Endothelial cell of umbilical vein (primary cell): ENCODE results near the gene MAPKBP1. TPM values are rescaled to one million over a fixed set of nuclear protein-coding genes. Genes with fewer than 3 reads are reported as not detected.

Source experiments
- BruUV-seq: library from RNA; stranded (reverse); fragments of 400-500 nt; replicated peaks from 2 replicates; lab custom pipeline; 2021; lab: Mats Ljungman, UMichigan
- CTCF ChIA-PET: fragments of 300-600, 350-600 bp; sonication (Branson Sonifier 250); formaldehyde crosslinking; loops from one replicate; lab custom pipeline; 2021; ENCODE audit warnings: antibody characterized with exemption, inconsistent platforms; lab: Charles Lee
- POLR2A ChIA-PET: fragments of 300-600, 350-600 bp; sonication (Branson Sonifier 250); formaldehyde crosslinking; loops from one replicate; lab custom pipeline; 2021; ENCODE audit warnings: antibody characterized with exemption, inconsistent platforms; lab: Charles Lee
- DNase-seq: peaks from one replicate; pipeline ENCODE4 v3.0.0-alpha.2; 2011; ENCODE audit warnings: low read depth, low spot score
- FAIRE-seq: peaks from 2 replicates; lab custom pipeline; 2011; peaks lifted over from hg19 to GRCh38; lab: Jason Lieb, UNC
- H2AFZ ChIP-seq: 2 replicates; pipeline ENCODE4 v1.6.0; 2012; ENCODE audit warnings: low read depth, low read length, control low read depth, inconsistent platforms
- H3K27ac ChIP-seq: 2 replicates; pipeline ENCODE4 v1.5.1; 2011; ENCODE audit warnings: low read depth, mild to moderate bottlenecking, control low read depth, low read length, moderate library complexity; ENCODE audit not compliant: insufficient read depth
- H3K27me3 ChIP-seq, 2 experiments: 2 replicates each; pipeline versions ENCODE4 v1.6.0 to v1.6.1; 2011; ENCODE audit warnings: low read length in 2 of 2, mixed read lengths in 1 of 2; ENCODE audit not compliant: control insufficient read depth in 2 of 2, insufficient read depth in 2 of 2
- H3K36me3 ChIP-seq, 2 experiments: 2 replicates in 1 of 2; 3 replicates in 1 of 2; pipeline ENCODE4 v1.5.1; 2011; ENCODE audit warnings: low read length in 2 of 2, mild to moderate bottlenecking in 1 of 2, moderate library complexity in 1 of 2; ENCODE audit not compliant: control insufficient read depth in 2 of 2, insufficient read depth in 2 of 2; ENCODE audit errors: extremely low read depth in 1 of 2
- H3K4me1 ChIP-seq: 3 replicates; pipeline ENCODE4 v1.5.1; 2011; ENCODE audit warnings: mild to moderate bottlenecking, low read length; ENCODE audit not compliant: control insufficient read depth, insufficient read depth; ENCODE audit errors: extremely low read depth
- H3K4me2 ChIP-seq: 2 replicates; pipeline ENCODE4 v1.6.1; 2011; ENCODE audit warnings: low read length, control low read depth, mixed read lengths; ENCODE audit not compliant: insufficient read depth
- H3K4me3 ChIP-seq, 3 experiments: fragments of 200-600 bp in 1 of 3; sonication (generic), shearing (Covaris generic) in 1 of 3; replicated peaks in 1 of 3; 2 replicates each; pipeline ENCODE4 v1.5.1; 2011 to 2016; ENCODE audit warnings: control low read depth in 3 of 3, low read length in 3 of 3, mild to moderate bottlenecking in 2 of 3, inconsistent platforms in 1 of 3, low read depth in 1 of 3, moderate library complexity in 1 of 3; ENCODE audit not compliant: insufficient read depth in 1 of 3
- H3K79me2 ChIP-seq: 2 replicates; pipeline ENCODE4 v1.6.0; 2012; ENCODE audit warnings: low read length, inconsistent platforms; ENCODE audit not compliant: control insufficient read depth, insufficient read depth
- H3K9ac ChIP-seq: replicated peaks from 2 replicates; pipeline ENCODE3; 2011; ENCODE audit warnings: low read length, control low read depth; ENCODE audit not compliant: insufficient read depth; ENCODE audit errors: extremely low read depth
- H3K9me1 ChIP-seq: replicated peaks from 3 replicates; pipeline ENCODE4 v1.6.0; 2011; ENCODE audit warnings: mild to moderate bottlenecking, low read length; ENCODE audit not compliant: control insufficient read depth, insufficient read depth; ENCODE audit errors: extremely low read depth
- H3K9me3 ChIP-seq: replicated peaks from 2 replicates; pipeline ENCODE4 v1.5.1; 2012; ENCODE audit warnings: low read length, inconsistent platforms; ENCODE audit not compliant: control insufficient read depth, insufficient read depth
- H4K20me1 ChIP-seq: replicated peaks from 2 replicates; pipeline ENCODE3; 2011; ENCODE audit warnings: mild to moderate bottlenecking, low read length; ENCODE audit not compliant: control insufficient read depth, insufficient read depth; ENCODE audit errors: extremely low read depth
- CTCF ChIP-seq, 2 donors: IDR thresholded peaks; 1 replicate in 1 of 2; 2 replicates in 1 of 2; pipeline ENCODE4 v1.5.1; 2011; ENCODE audit warnings: low read length in 2 of 2, mild to moderate bottlenecking in 2 of 2, moderate library complexity in 2 of 2, control low read depth in 1 of 2, inconsistent platforms in 1 of 2, low read depth in 1 of 2; ENCODE audit not compliant: insufficient read depth in 1 of 2; ENCODE audit errors: extremely low read depth in 1 of 2
- EZH2 ChIP-seq: IDR thresholded peaks from 2 replicates; pipeline ENCODE4 v1.6.1; 2012; ENCODE audit warnings: borderline replicate concordance, low read depth, mild to moderate bottlenecking, moderate library complexity, low read length, inconsistent platforms; ENCODE audit not compliant: severe bottlenecking
- FOS ChIP-seq: IDR thresholded peaks from 2 replicates; pipeline ENCODE4 v1.6.1; 2011; ENCODE audit warnings: mild to moderate bottlenecking, low read length, moderate library complexity, borderline replicate concordance; ENCODE audit not compliant: insufficient read depth
- GATA2 ChIP-seq: IDR thresholded peaks from 2 replicates; pipeline ENCODE4 v1.7.0; 2011; ENCODE audit warnings: low read depth, mild to moderate bottlenecking, moderate library complexity, mixed read lengths, low read length; ENCODE audit not compliant: insufficient read length, insufficient read depth
- JUN ChIP-seq: IDR thresholded peaks from 2 replicates; pipeline ENCODE4 v1.6.1; 2011; ENCODE audit warnings: borderline replicate concordance, low read depth; ENCODE audit not compliant: insufficient read length, insufficient read depth
- MAX ChIP-seq: IDR thresholded peaks from 2 replicates; pipeline ENCODE4 v1.6.1; 2011; ENCODE audit not compliant: insufficient read depth, insufficient read length
- MYC ChIP-seq: IDR thresholded peaks from one replicate; pipeline ENCODE4 v1.6.1; 2011; ENCODE audit warnings: mild to moderate bottlenecking, low read depth, low read length
- POLR2A ChIP-seq: IDR thresholded peaks from 2 replicates; pipeline ENCODE4 v1.6.1; 2012; ENCODE audit warnings: low read depth, mild to moderate bottlenecking, control low read depth, low read length
- POLR2AphosphoS5 ChIP-seq: IDR thresholded peaks from 2 replicates; pipeline ENCODE4 v1.6.1; 2012; ENCODE audit warnings: low read depth, mild to moderate bottlenecking, control low read depth, low read length, moderate library complexity; ENCODE audit not compliant: insufficient read depth
- dilution Hi-C: fragments of 300-500 bp; cut with MboI; formaldehyde crosslinking; loops from one replicate; pipeline ENCODE4 v1.15.0; 2019; ENCODE audit warnings: low sequenced_read_pairs; ENCODE audit not compliant: extremely low pct_ligation_motif_present
- intact Hi-C: fragments of 100-400 bp; cut with micrococcal nuclease; formaldehyde crosslinking; loops from one replicate; pipeline ENCODE4 v1.10.0; 2022
- polyA plus RNA-seq, 4 experiments: library from polyadenylated mRNA; depleted of rRNA in 3 of 4; stranded (reverse) in 3 of 4; unstranded in 1 of 4; fragments of >200 nt; gene quantifications; 2 replicates each; pipeline versions ENCODE4 v1.2.1 to v1.2.3, GENCODE V29; 2011 to 2012; ENCODE audit warnings: missing spikeins in 1 of 4
- total RNA-seq: library from RNA; stranded (reverse); gene quantifications from 2 replicates; pipeline ENCODE4 v1.2.3, GENCODE V29; 2021

MAPKBP1 gene
- total and polyA plus RNA-seq, 2 donors (not counting 3 experiments of a cell fraction or from before 2014, with no cell fraction given) = 12.3 to 55.8 TPM

- Histone ChIP-seq H3K9ac (no peak overlapping the region), H3K79me2 (no peaks in the 10 kb centered on the region), H3K27ac (no peak overlapping the region), H3K27me3 (no peaks in the 10 kb centered on the region), H3K36me3 (peaks cover 6 to 47% of the 10 kb centered on the region in 2 experiments), H3K9me3 (no peaks in the 10 kb centered on the region), H3K4me2 (no peak overlapping the region), H4K20me1 (no peaks in the 10 kb centered on the region), H3K4me3 (no peak overlapping the region), H3K9me1 (no peaks in the 10 kb centered on the region), H3K4me1 (no peaks in the 10 kb centered on the region), H2AFZ (no peak overlapping the region)
- FAIRE-seq = no peak
- TF ChIP-seq JUN = no peak
- no peak for TF ChIP-seq MAX
- TF ChIP-seq CTCF (IDR thresholded peaks at IDR 0.05; ENCODE audit: extremely low read depth in 1 of 2, insufficient read depth in 1 of 2, low read depth in 1 of 2, low read length in 2 of 2) = no peak
- TF ChIP-seq POLR2AphosphoS5 = no peak
- no peak for TF ChIP-seq GATA2
- no peak for TF ChIP-seq EZH2
- TF ChIP-seq POLR2A = no peak
- no peak for TF ChIP-seq FOS
- TF ChIP-seq MYC = no peak
- intact Hi-C loops = no loop called here
- POLR2A ChIA-PET = no interaction called here
- CTCF ChIA-PET = no interaction called here
- dilution Hi-C loops = no loop called here
- no peak for DNase-seq
- BruUV-seq = no TSS peak
Observed at GRCh38 chr15:41849861-41850260, 75.6 kb downstream of the MAPKBP1 start.
